GM18526 (cell line): ENCODE data around the gene ATP2B2.

Experiments
- POLR2A ChIP-seq: IDR thresholded peaks from 3 replicates; pipeline ENCODE4 v1.6.1; 2011; ENCODE audit not compliant: insufficient read length; ENCODE audit errors: extremely low read depth

The ATP2B2 gene

GRCh38 chr3:10361375-10361774 lies 144.0 kb downstream of the ATP2B2 start:
- TF ChIP-seq POLR2A = no peak

- no peak for TF ChIP-seq POLR2A
Observed at GRCh38 chr3:10360478-10360877, 144.9 kb downstream of the ATP2B2 start.

- no peak for TF ChIP-seq POLR2A
Observed at GRCh38 chr3:10359761-10360161, 145.6 kb downstream of the ATP2B2 start.

- TF ChIP-seq POLR2A = no peak
Observed at GRCh38 chr3:10358309-10358980, 146.9 kb downstream of the ATP2B2 start.

- no peak for TF ChIP-seq POLR2A
Observed at GRCh38 chr3:10357592-10358308, 147.6 kb downstream of the ATP2B2 start.

GRCh38 chr3:10357095-10357494 lies 148.3 kb downstream of the ATP2B2 start:
- no peak for TF ChIP-seq POLR2A

- TF ChIP-seq POLR2A = no peak
Observed at GRCh38 chr3:10356461-10356981, 148.9 kb downstream of the ATP2B2 start.

- TF ChIP-seq POLR2A = no peak
Observed at GRCh38 chr3:10354361-10355015, 150.9 kb downstream of the ATP2B2 start.

GRCh38 chr3:10353661-10354360 lies 151.6 kb downstream of the ATP2B2 start:
- no peak for TF ChIP-seq POLR2A

GRCh38 chr3:10353160-10353559 lies 152.2 kb downstream of the ATP2B2 start:
- no peak for TF ChIP-seq POLR2A

GRCh38 chr3:10352146-10352911 lies 153.1 kb downstream of the ATP2B2 start:
- TF ChIP-seq POLR2A = no peak

- TF ChIP-seq POLR2A = no peak
Observed at GRCh38 chr3:10351013-10351735, 154.2 kb downstream of the ATP2B2 start.

GRCh38 chr3:10350324-10350985 lies 154.9 kb downstream of the ATP2B2 start:
- TF ChIP-seq POLR2A = no peak
